GM13977 (cell line): ENCODE measurements around the gene FMNL2.

Experiments used
- DNase-seq: peaks from one replicate; pipeline ENCODE4 v3.0.0; 2012; ENCODE audit warnings: low spot score
- CTCF ChIP-seq: IDR thresholded peaks from 2 replicates; pipeline ENCODE4 v1.5.1; 2012; ENCODE audit warnings: mild to moderate bottlenecking, control low read depth; ENCODE audit not compliant: insufficient read depth; ENCODE audit errors: extremely low read depth, missing control alignments
- in situ Hi-C: fragments of 300-500 bp; cut with MboI; formaldehyde crosslinking; loops from one replicate; pipeline ENCODE4 v1.12.0; 2022; ENCODE audit warnings: low sequenced_read_pairs, low pct_unique_long_range_greater_than_20kb, mixed read lengths, inconsistent platforms; ENCODE audit not compliant: unreplicated experiment

Gene FMNL2

GRCh38 chr2:152413228-152414030 lies 78.5 kb downstream of the FMNL2 start:
- in situ Hi-C loops = no loop called here
- no peak for TF ChIP-seq CTCF
- DNase-seq = no peak

DNA sequence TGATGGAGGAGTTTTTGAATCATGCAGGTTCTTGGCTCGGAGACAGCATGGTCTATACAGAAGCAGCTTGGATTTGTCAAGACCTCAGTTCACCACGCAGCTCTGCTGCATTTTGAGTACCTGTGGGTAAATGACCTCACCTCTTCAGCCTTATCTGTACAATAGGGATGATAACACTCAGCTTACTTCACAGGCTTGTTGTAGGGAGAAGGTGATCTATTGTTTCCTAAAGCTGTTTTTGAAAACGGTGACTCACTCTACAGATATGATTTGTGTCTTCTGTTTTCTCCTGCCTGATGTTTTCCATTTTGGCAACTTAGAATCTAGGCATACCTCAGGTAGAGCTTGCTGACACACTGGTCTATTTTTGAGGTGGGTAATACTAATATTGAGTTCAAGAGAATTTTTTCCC lies 80.3 kb downstream of the FMNL2 start:
- in situ Hi-C loops = no loop called here
- TF ChIP-seq CTCF = no peak
- DNase-seq = no peak

GRCh38 chr2:152415796-152416195 lies 80.8 kb downstream of the FMNL2 start:
- TF ChIP-seq CTCF = no peak
- no peak for DNase-seq
- in situ Hi-C loops = no loop called here

DNA sequence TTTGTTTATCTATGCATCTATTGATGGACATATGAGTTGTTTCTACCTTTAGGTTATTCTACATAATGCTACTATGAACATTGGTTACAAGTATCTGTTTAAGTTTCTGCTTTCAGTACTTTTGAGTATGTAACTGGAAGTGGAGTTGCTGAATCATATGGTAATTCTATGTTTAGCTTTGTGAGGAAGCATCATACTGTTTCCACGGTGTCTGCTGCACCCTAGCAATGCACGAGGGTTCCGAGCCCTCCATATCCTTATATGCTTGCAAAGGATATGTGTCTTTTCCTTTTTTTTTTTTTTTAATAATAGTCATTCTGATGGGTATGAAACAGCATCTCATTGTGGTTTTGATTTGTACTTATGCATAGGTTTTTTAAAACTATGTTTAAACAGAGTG lies 83.7 kb downstream of the FMNL2 start:
- in situ Hi-C loops = no loop called here
- DNase-seq = no peak
- no peak for TF ChIP-seq CTCF

- TF ChIP-seq CTCF = no peak
These were observed 85.0 kb downstream of the FMNL2 start for GRCh38 chr2:152419944-152420343.

GRCh38 chr2:152420363-152420762 lies 85.4 kb downstream of the FMNL2 start:
- DNase-seq = no peak
- in situ Hi-C loops = no loop called here
- TF ChIP-seq CTCF = no peak

More at GRCh38 chr2:152419944-152420343, 85.0 kb downstream of the FMNL2 start:
- in situ Hi-C loops = no loop called here
- no peak for DNase-seq
